Testis (tissue), 2 donors: ENCODE results near the gene DGCR8.

Experiments
- POLR2A ChIP-seq: fragments of 450-650 bp; IDR thresholded peaks from one replicate; pipeline ENCODE4 v1.6.1; 2017; ENCODE audit warnings: antibody characterized with exemption, mild to moderate bottlenecking, moderate library complexity
- TF ChIP-seq, protein P1 (sequence below), 3 experiments: fragments of 450-650 bp in 2 of 3; fragments of 200-600 bp in 1 of 3; sonication (generic) in 1 of 3; IDR thresholded peaks; one replicate each; pipeline ENCODE4 v1.5.1; 2016 to 2019; ENCODE audit warnings: antibody characterized with exemption in 3 of 3, mild to moderate bottlenecking in 2 of 3, moderate library complexity in 1 of 3

DNA sequence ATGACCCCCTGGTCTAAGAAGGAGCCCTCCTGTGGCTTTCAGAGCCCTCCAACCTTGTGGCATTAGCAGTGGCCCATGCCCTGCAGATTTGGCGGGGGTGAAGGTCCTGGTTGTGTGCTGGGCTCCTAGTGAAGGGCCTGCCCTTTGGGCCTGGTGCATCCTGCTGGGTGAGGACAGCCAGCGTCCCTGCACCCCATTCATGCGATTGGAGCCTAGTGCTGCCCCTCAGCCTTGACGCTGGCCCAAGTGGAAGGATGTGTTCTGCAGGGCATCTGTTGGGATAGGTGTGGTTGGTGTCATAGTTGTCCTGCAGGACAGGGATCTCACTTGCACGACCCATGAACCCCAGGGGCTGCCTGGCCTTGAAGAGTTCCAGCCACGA lies 28.1 kb upstream of the DGCR8 start:
- TF ChIP-seq, protein P1, sequence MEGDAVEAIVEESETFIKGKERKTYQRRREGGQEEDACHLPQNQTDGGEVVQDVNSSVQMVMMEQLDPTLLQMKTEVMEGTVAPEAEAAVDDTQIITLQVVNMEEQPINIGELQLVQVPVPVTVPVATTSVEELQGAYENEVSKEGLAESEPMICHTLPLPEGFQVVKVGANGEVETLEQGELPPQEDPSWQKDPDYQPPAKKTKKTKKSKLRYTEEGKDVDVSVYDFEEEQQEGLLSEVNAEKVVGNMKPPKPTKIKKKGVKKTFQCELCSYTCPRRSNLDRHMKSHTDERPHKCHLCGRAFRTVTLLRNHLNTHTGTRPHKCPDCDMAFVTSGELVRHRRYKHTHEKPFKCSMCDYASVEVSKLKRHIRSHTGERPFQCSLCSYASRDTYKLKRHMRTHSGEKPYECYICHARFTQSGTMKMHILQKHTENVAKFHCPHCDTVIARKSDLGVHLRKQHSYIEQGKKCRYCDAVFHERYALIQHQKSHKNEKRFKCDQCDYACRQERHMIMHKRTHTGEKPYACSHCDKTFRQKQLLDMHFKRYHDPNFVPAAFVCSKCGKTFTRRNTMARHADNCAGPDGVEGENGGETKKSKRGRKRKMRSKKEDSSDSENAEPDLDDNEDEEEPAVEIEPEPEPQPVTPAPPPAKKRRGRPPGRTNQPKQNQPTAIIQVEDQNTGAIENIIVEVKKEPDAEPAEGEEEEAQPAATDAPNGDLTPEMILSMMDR (IDR thresholded peaks at IDR 0.05): no peak
- no peak for TF ChIP-seq POLR2A
